Measurements from ENCODE around the gene AVPR2.

AVPR2 gene

GRCh38 chrX:153929576-153929975 is 25.1 kb downstream of the AVPR2 start:
- TF ChIP-seq EP300 (IDR thresholded peaks at IDR 0.05; ENCODE audit: borderline replicate concordance) (no peak), TCF12 (IDR thresholded peaks at IDR 0.05; ENCODE audit: low read depth) (no peak), REST (IDR thresholded peaks at IDR 0.05; ENCODE audit: low read depth) (no peak), USF1 (IDR thresholded peaks at IDR 0.05) (no peak), TEAD4 (IDR thresholded peaks at IDR 0.05) (no peak), TAF1 (IDR thresholded peaks at IDR 0.05; ENCODE audit: low read depth) (no peak), CREB1 (IDR thresholded peaks at IDR 0.05; ENCODE audit: low read depth) (no peak), ZBTB7A (IDR thresholded peaks at IDR 0.05; ENCODE audit: low read depth) (no peak), RAD21 (IDR thresholded peaks at IDR 0.05; ENCODE audit: low read depth) (no peak), EGR1 (IDR thresholded peaks at IDR 0.05) (no peak)

- TF ChIP-seq NFIC (IDR thresholded peaks at IDR 0.05): no peak
- no peak for TF ChIP-seq FOXM1 (IDR thresholded peaks at IDR 0.05; ENCODE audit: borderline replicate concordance, low read depth)
- TF ChIP-seq EP300 (IDR thresholded peaks at IDR 0.05; ENCODE audit: borderline replicate concordance): no peak
- TF ChIP-seq RAD21 (IDR thresholded peaks at IDR 0.05; ENCODE audit: low read depth): no peak
- no peak for TF ChIP-seq TCF12 (IDR thresholded peaks at IDR 0.05; ENCODE audit: low read depth)
- TF ChIP-seq EGR1 (IDR thresholded peaks at IDR 0.05): no peak
- TF ChIP-seq TEAD4 (IDR thresholded peaks at IDR 0.05): no peak
- no peak for TF ChIP-seq ZBTB7A (IDR thresholded peaks at IDR 0.05; ENCODE audit: low read depth)
- no peak for TF ChIP-seq USF1 (IDR thresholded peaks at IDR 0.05)
These were observed 25.8 kb downstream of the AVPR2 start for GRCh38 chrX:153930011-153930910.

GRCh38 chrX:153931151-153931550 is 26.7 kb downstream of the AVPR2 start:
- TF ChIP-seq EP300 (IDR thresholded peaks at IDR 0.05; ENCODE audit: borderline replicate concordance) (no peak), CREB1 (IDR thresholded peaks at IDR 0.05; ENCODE audit: low read depth) (no peak), CEBPB (IDR thresholded peaks at IDR 0.05) (no peak), TEAD4 (IDR thresholded peaks at IDR 0.05) (no peak), NFIC (IDR thresholded peaks at IDR 0.05) (no peak), TCF12 (IDR thresholded peaks at IDR 0.05; ENCODE audit: low read depth) (no peak), MAX (IDR thresholded peaks at IDR 0.05) (no peak), USF1 (IDR thresholded peaks at IDR 0.05) (no peak), EGR1 (IDR thresholded peaks at IDR 0.05) (no peak), ZBTB7A (IDR thresholded peaks at IDR 0.05; ENCODE audit: low read depth) (no peak), YY1 (IDR thresholded peaks at IDR 0.05; ENCODE audit: low read depth) (no peak), FOXM1 (IDR thresholded peaks at IDR 0.05; ENCODE audit: borderline replicate concordance, low read depth) (no peak), RAD21 (IDR thresholded peaks at IDR 0.05; ENCODE audit: low read depth) (no peak), REST (IDR thresholded peaks at IDR 0.05; ENCODE audit: low read depth) (no peak), TAF1 (IDR thresholded peaks at IDR 0.05; ENCODE audit: low read depth) (no peak)

GRCh38 chrX:153931748-153932147 is 27.3 kb downstream of the AVPR2 start:
- no peak for TF ChIP-seq YY1 (IDR thresholded peaks at IDR 0.05; ENCODE audit: low read depth)
- TF ChIP-seq CREB1 (IDR thresholded peaks at IDR 0.05; ENCODE audit: low read depth): no peak
- no peak for TF ChIP-seq FOXM1 (IDR thresholded peaks at IDR 0.05; ENCODE audit: borderline replicate concordance, low read depth)
- no peak for TF ChIP-seq NFIC (IDR thresholded peaks at IDR 0.05)
- TF ChIP-seq EGR1 (IDR thresholded peaks at IDR 0.05): no peak

- no peak for TF ChIP-seq TAF1 (IDR thresholded peaks at IDR 0.05; ENCODE audit: low read depth)
- TF ChIP-seq CREB1 (IDR thresholded peaks at IDR 0.05; ENCODE audit: low read depth): no peak
- no peak for TF ChIP-seq FOXM1 (IDR thresholded peaks at IDR 0.05; ENCODE audit: borderline replicate concordance, low read depth)
- TF ChIP-seq ZBTB7A (IDR thresholded peaks at IDR 0.05; ENCODE audit: low read depth): no peak
- no peak for TF ChIP-seq YY1 (IDR thresholded peaks at IDR 0.05; ENCODE audit: low read depth)
- TF ChIP-seq NFIC (IDR thresholded peaks at IDR 0.05): no peak
- no peak for TF ChIP-seq USF1 (IDR thresholded peaks at IDR 0.05)
- TF ChIP-seq MAX (IDR thresholded peaks at IDR 0.05): no peak
- no peak for TF ChIP-seq REST (IDR thresholded peaks at IDR 0.05; ENCODE audit: low read depth)
- TF ChIP-seq TEAD4 (IDR thresholded peaks at IDR 0.05): no peak
- no peak for TF ChIP-seq RAD21 (IDR thresholded peaks at IDR 0.05; ENCODE audit: low read depth)
- TF ChIP-seq CEBPB (IDR thresholded peaks at IDR 0.05): no peak
- TF ChIP-seq EP300 (IDR thresholded peaks at IDR 0.05; ENCODE audit: borderline replicate concordance): no peak
- TF ChIP-seq TCF12 (IDR thresholded peaks at IDR 0.05; ENCODE audit: low read depth): no peak
These were observed 27.9 kb downstream of the AVPR2 start for GRCh38 chrX:153932220-153932915.

Measured in Ishikawa (cell line).